SK-N-SH treated with all-trans-retinoic acid at 6 μM for 48 hours (cell line): ENCODE data around the gene KLHDC4.
"Not testable (repeated sequence)": the region's sequence is repeated elsewhere in the genome, so short reads cannot be mapped to it uniquely, and the experiment has no call there.

ENCODE experiments used
- ARNTL ChIP-seq: fragments of 450-650 bp; formaldehyde crosslinking; IDR thresholded peaks from 2 replicates; pipeline ENCODE4 v1.5.0; 2020; ENCODE audit warnings: low read depth, mild to moderate bottlenecking, moderate library complexity, borderline replicate concordance
- OSR1 ChIP-seq: fragments of 250-450 bp; sonication (Bioruptor Pico); IDR thresholded peaks from 2 replicates; pipeline ENCODE4 v1.8.0; 2022; ENCODE audit warnings: moderate library complexity, mild to moderate bottlenecking, inconsistent platforms
- RARB ChIP-seq: fragments of 250-450 bp; sonication (Bioruptor Pico); IDR thresholded peaks from 2 replicates; pipeline ENCODE4 v1.8.0; 2021; ENCODE audit warnings: mild to moderate bottlenecking, moderate library complexity
- SNAI2 ChIP-seq: fragments of 250-450 bp; sonication (Bioruptor Pico); IDR thresholded peaks from 2 replicates; pipeline ENCODE4 v1.5.0; 2020; ENCODE audit warnings: mild to moderate bottlenecking, moderate library complexity
- ZC3H10 ChIP-seq: fragments of 250-450 bp; sonication (Bioruptor Pico); IDR thresholded peaks from 2 replicates; pipeline ENCODE4 v1.5.1; 2021; ENCODE audit warnings: mild to moderate bottlenecking, moderate library complexity
- TF ChIP-seq, protein P1 (sequence below): fragments of 250-450 bp; sonication (Bioruptor Pico); IDR thresholded peaks from 2 replicates; pipeline ENCODE4 v1.5.0; 2020; ENCODE audit warnings: mild to moderate bottlenecking, moderate library complexity
- TF ChIP-seq, protein P2 (sequence below): fragments of 250-450 bp; sonication (Bioruptor Pico); IDR thresholded peaks from 2 replicates; pipeline ENCODE4 v1.8.0; 2020; ENCODE audit warnings: mild to moderate bottlenecking, moderate library complexity, borderline replicate concordance

DNA sequence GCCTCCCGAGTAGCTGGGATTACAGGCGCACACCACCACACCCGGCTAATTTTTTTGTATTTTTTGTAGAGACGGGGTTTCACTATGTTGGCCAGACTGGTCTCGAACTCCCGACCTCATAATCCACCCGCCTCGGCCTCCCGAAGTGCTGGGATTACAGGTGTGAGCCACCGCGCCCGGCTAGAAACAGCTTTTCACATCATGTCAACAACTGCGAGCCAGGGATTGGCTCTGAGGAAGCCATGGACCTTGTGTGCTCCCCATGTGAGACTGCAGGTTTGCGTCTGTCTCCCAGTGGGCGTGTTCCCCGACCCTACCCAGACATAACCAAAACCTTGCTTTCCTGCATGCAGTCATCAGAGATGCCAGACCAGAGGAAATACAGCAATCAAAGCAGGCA is 8.1 kb upstream of the KLHDC4 start:
- not testable (repeated sequence) for TF ChIP-seq RARB; ARNTL; OSR1 (CRISPR knock-in tag); ZC3H10; SNAI2
- TF ChIP-seq, protein P1, sequence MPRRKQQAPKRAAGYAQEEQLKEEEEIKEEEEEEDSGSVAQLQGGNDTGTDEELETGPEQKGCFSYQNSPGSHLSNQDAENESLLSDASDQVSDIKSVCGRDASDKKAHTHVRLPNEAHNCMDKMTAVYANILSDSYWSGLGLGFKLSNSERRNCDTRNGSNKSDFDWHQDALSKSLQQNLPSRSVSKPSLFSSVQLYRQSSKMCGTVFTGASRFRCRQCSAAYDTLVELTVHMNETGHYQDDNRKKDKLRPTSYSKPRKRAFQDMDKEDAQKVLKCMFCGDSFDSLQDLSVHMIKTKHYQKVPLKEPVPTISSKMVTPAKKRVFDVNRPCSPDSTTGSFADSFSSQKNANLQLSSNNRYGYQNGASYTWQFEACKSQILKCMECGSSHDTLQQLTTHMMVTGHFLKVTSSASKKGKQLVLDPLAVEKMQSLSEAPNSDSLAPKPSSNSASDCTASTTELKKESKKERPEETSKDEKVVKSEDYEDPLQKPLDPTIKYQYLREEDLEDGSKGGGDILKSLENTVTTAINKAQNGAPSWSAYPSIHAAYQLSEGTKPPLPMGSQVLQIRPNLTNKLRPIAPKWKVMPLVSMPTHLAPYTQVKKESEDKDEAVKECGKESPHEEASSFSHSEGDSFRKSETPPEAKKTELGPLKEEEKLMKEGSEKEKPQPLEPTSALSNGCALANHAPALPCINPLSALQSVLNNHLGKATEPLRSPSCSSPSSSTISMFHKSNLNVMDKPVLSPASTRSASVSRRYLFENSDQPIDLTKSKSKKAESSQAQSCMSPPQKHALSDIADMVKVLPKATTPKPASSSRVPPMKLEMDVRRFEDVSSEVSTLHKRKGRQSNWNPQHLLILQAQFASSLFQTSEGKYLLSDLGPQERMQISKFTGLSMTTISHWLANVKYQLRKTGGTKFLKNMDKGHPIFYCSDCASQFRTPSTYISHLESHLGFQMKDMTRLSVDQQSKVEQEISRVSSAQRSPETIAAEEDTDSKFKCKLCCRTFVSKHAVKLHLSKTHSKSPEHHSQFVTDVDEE (CRISPR knock-in tag) = not testable (repeated sequence)
- TF ChIP-seq, protein P2, sequence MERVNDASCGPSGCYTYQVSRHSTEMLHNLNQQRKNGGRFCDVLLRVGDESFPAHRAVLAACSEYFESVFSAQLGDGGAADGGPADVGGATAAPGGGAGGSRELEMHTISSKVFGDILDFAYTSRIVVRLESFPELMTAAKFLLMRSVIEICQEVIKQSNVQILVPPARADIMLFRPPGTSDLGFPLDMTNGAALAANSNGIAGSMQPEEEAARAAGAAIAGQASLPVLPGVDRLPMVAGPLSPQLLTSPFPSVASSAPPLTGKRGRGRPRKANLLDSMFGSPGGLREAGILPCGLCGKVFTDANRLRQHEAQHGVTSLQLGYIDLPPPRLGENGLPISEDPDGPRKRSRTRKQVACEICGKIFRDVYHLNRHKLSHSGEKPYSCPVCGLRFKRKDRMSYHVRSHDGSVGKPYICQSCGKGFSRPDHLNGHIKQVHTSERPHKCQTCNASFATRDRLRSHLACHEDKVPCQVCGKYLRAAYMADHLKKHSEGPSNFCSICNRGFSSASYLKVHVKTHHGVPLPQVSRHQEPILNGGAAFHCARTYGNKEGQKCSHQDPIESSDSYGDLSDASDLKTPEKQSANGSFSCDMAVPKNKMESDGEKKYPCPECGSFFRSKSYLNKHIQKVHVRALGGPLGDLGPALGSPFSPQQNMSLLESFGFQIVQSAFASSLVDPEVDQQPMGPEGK (CRISPR knock-in tag) = not testable (repeated sequence)
